HG03378 (cell line): ENCODE data around the gene RAB7A.

Experiments used
- ATAC-seq: cut with Tn5 transposase; IDR thresholded peaks from one replicate; pipeline ENCODE4 v1.9.1; 2021; ENCODE audit warnings: mild to moderate bottlenecking, moderate library complexity; ENCODE audit not compliant: unreplicated experiment

Gene RAB7A

DNA sequence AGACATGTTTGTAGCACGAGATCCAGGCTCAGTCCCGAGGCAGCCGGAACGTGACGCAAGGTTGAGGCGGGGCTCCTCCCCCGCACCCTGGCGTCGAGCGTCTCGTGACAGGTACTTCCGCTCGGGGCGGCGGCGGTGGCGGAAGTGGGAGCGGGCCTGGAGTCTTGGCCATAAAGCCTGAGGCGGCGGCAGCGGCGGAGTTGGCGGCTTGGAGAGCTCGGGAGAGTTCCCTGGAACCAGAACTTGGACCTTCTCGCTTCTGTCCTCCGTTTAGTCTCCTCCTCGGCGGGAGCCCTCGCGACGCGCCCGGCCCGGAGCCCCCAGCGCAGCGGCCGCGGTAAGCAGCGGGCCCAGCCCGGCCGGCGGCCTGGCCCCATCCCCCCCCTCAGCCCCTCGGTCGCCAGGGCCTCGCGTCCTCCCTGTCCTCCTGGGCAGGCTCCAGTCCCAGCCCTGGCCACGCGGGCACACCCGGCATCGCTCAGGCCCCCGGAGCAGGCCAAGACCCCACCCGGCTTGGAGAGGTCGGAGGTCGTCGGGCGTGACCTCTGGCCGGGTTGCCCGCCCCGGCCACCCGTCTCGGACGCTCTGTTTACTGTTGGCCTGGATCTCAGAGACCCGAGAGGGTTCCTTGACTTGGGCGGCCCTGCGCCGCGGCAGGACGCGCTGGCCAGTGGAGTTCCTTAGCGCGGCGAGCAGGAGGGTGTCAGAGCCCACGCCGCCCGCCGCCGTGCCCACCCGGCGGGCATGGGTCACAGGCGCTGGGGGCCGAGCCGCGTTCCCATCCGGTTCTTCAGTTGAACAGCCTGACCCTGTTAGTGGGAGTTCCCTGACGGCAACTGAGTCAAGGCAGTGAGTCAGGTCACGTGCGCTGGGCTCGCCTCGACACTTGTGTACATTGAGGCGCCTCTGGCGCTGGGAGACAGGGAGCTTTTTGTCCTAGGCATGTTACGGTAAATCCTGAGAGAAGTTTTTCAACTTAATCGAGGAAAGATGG lies at the start of gene RAB7A:
RAB7A (plus strand) TSS at position 161 of the 994 bp plus-strand sequence. CDS start 69,185 bp downstream, outside the sequence.
- ATAC-seq, result peak; percentile 91

DNA sequence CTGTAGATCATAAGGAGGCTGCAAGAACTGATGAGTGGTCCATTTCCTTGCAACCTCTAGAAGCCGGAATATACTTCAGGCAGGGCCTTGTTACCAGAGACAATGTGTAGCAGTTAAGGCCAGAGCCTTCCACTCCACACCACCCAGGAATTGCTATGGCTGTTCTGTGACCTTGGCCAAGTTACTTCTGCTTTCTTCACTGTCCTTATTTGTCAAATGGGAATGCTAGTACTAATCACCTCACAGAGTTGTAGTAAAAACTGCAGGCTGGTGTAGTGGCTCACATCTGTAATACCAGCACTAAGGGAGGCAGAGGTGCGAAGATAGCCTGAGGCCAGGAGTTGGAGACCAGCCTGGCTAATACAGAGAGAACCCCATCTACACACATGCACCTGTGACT lies 46.6 kb upstream of the RAB7A start:
- ATAC-seq, result no peak

DNA sequence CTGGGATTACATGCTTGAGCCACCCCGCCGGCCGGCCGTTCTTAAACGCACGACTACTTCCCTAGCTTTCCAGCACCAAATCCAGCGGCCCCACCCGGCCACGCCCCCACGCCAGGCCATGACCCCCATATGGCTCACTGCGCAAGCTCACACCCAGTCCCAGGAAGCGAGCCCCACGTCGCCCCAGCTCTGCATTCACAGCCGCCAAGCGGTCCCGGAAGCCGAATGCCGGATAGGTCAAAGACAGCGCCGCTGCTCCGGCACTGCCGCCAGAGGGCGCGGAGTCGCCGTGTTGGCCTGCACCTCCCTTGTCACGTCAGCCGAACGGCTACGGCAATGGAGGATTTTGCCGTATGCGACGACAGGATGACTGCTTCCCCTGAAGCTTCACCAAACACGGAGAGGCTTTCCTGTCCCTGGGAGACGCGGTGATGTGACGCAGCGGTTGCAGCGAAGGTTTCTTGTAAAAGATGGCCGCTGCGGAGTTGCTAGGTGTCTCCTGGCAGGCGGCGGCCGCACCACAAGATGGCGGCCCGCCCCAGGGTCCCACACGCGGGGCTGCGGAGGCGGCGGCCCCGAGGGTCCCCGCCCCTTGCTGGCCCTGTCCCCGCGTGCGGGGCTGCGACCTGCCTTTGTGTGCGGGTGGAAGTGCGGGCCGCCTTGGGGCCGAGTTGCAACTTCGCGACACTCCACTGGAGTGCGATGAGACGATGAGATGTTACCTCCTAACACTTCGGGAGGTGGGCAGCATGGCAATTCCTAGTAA lies 45.2 kb upstream of the RAB7A start:
- peak; percentile 90 for ATAC-seq

- ATAC-seq, result no peak
Measured at GRCh38 chr3:128681369-128681829, 44.6 kb upstream of the RAB7A start.

DNA sequence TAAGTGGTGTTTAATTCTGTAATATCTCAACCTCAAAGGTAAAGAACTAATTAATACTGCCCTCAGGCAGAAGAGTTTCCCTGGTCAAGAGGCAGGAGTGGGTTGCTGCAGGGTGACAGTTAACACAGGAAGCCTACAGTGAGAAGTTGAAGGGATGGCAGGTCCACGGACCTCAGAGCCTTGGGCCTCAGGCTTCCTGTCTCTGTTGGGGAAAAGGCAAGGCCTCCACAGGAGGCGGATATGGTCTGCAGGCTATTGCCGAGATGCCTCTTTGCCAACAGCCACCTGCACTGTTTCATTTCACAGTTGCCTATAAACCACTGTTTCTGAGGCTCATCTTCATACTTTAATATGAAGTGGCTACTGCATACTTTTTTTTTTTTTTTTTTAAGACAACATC lies 42.0 kb upstream of the RAB7A start:
- ATAC-seq, result no peak

DNA sequence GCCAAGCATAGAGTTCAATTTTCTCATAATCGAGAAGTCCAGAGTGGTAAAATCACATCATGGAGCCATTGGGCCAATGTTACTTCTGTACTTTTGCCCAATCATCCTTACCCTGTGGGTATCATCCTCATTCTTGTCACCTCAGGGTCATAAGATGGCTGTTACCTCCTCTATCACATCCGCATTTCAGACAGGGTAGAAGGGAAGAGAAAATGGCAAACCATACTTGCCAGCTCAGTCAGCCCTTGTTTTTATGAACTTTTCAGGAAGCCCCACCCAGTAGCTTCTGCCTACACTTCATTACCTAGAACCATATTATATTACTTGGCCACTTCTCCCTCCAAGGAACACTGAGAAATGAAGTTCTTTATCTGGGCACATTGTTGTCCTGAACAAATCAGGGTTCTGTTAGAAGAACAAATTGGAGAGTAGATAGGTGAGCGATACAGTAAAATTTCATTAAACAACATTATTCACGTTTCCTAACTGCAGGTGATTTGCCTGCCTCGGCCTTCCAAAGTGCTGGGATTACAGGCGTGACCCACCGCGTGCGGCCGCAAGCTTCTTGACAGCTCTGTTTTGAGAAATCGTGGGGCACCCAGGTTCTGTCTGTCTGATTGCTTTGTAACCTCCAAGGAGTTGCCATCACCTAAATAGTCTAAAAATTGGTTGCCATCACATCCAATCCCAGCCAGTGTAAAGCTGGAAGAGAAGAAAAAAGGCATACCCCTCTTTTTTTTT lies 40.8 kb upstream of the RAB7A start:
- no peak for ATAC-seq

DNA sequence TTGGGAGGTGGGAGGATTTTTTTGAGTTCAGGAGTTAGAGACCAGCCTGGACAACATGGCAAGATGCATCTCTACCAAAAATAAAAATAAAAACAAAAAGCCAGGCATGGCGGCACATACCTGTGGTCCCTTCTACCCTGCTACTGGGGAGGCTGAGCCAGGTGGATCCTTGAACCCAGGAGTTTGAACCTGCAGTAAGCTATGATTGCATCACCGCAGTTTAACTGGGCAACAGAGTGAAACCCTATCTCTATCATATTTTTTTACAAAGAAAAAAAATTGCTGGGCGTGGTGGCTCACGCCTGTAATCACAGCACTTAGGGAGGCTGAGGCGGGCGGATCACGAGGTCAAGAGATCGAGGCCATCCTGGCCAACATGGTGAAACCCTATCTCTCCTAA lies 39.5 kb upstream of the RAB7A start:
- no peak for ATAC-seq

- no peak for ATAC-seq
Measured at GRCh38 chr3:128689060-128689459, 36.9 kb upstream of the RAB7A start.

GRCh38 chr3:128693696-128694095 lies 32.3 kb upstream of the RAB7A start:
- no peak for ATAC-seq

DNA sequence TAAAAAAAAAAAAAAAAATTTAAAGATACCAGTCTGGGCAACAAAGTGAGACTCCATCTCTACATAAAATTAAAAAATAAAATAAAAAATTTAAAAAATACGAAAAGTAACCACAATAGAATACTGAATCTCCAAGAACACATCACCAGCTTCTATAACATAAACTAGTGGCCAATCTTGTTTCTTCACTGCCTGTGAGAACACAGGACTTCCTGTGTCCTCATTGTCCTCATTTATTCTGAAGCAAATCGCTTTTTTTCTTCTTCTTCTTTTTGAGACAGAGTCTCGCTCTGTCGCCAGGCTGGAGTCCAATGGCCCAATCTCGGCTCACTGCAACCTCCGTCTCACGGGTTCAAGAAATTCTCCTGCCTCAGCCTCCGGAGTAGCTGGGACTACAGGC lies 28.6 kb upstream of the RAB7A start:
- no peak for ATAC-seq

- no peak for ATAC-seq
Measured at GRCh38 chr3:128698211-128699047, 27.6 kb upstream of the RAB7A start.

DNA sequence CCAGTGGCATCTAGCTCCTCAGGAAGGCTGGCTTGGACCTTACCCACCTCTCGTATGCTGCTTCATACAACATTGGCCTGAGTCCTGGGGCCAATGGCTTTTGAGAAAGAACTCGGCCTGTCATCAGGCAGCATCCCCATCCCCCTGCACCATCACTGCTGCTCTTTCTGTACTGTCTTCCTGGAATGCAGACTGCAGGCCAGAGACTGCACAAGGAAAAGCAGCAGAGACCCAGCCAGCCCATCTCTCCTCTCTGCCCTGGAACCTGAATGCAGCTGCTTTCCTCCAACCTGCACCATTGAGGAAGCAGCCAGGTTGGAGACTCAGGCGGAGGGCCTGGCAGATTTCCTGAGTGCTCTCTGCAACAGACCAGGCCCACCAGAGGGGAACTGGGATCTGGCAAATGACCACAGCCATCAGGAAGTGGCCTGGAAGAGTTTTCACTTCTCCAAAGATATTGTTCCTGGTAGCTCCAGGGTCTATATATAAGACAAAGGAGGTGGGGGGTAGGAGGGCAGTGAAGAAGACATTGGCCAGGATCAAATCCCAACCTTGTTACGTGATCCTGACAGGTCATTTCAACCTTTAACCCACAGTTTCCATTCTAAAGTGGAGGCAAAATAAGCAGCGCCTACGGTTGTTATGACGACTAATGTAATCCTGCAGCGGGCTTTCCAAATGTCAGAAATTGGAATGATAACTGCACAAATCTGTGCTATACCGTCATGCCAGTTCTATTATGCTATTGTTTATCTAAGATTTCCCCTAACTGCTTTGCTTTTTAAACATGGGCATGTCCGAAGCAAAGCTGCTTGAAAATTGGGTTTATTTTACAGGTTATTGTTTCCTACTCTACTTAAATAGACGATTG lies 24.4 kb upstream of the RAB7A start:
- no peak for ATAC-seq

- no peak for ATAC-seq
Measured at GRCh38 chr3:128702391-128702790, 23.6 kb upstream of the RAB7A start.

DNA sequence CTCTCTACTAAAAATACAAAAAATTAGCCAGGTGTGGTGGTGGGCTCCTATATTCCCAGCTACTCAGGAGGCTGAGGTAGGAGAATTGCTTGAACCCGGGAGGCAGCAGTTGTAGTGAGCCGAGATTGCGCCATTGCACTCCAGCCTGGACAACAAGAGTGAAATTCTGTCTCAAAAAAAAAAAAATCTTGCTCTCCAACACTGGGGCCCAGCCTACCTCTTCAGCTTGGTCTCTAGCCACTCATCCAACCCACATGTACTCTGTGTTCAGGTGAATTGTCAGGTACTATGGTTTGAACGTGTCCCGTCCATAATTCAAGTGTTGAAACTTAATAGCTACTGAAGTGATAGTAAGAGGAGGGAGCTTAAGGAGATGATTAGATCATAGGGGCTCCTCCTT lies 22.4 kb upstream of the RAB7A start:
- no peak for ATAC-seq

DNA sequence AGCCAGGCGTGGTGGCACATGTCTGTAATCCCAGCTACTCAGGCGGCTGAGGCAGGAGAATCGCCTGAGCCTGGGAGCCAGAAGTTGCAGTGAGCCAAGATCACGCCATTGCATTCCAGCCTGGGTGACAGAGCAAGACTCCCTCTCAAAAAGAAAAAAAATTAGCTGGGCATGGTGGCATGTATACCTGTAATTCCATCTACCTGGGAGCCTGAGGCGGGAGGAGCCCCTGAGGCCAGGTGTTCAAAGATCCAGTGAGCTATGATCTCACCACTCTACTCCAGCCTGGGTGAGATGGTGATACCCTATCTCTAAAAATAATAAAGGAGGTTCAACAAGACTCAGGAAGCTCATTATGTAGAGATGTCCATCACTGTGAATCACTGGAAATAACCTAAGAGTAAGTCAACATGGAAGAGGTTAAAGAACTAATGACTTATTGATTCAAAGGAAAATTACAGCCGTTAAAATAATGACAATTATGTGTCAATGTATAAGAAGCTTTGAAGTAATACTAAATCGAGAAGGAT lies 19.8 kb upstream of the RAB7A start:
- ATAC-seq, result no peak

- no peak for ATAC-seq
Measured at GRCh38 chr3:128707928-128708494, 18.0 kb upstream of the RAB7A start.

- ATAC-seq, result no peak
Measured at GRCh38 chr3:128709038-128709437, 16.9 kb upstream of the RAB7A start.

GRCh38 chr3:128709506-128710210 lies 16.3 kb upstream of the RAB7A start:
- ATAC-seq, result no peak
